Skeletal muscle tissue (tissue), 4 donors: ENCODE measurements around the gene GNPTG. TPM values are rescaled to one million over a fixed set of nuclear protein-coding genes. Genes with fewer than 3 reads are reported as not detected.

Source experiments
- H3K27ac ChIP-seq: one replicate; pipeline ENCODE4 v1.7.0; 2013; ENCODE audit warnings: mild to moderate bottlenecking, low read depth, low read length, inconsistent platforms
- H3K27me3 ChIP-seq, 3 donors: one replicate each; pipeline ENCODE4 v1.7.0; 2013; ENCODE audit warnings: low read length in 3 of 3; ENCODE audit not compliant: control insufficient read depth in 3 of 3, insufficient read depth in 3 of 3
- H3K36me3 ChIP-seq, 3 donors: one replicate each; pipeline ENCODE4 v1.7.0; 2013; ENCODE audit warnings: low read length in 3 of 3; ENCODE audit not compliant: control insufficient read depth in 3 of 3, insufficient read depth in 3 of 3
- H3K4me1 ChIP-seq, 3 donors: one replicate each; pipeline ENCODE4 v1.7.0; 2013; ENCODE audit warnings: low read length in 3 of 3, mild to moderate bottlenecking in 3 of 3; ENCODE audit not compliant: control insufficient read depth in 3 of 3, insufficient read depth in 3 of 3
- H3K4me3 ChIP-seq, 3 donors: one replicate each; pipeline ENCODE4 v1.7.0; 2013; ENCODE audit warnings: low read length in 3 of 3
- H3K9ac ChIP-seq, 3 donors: one replicate each; pipeline ENCODE4 v1.7.0; 2013; ENCODE audit warnings: low read length in 3 of 3, mild to moderate bottlenecking in 3 of 3, moderate library complexity in 2 of 3, low read depth in 1 of 3
- H3K9me3 ChIP-seq, 3 donors: one replicate each; pipeline ENCODE4 v1.7.0; 2013; ENCODE audit warnings: low read length in 3 of 3; ENCODE audit not compliant: control insufficient read depth in 3 of 3
- total RNA-seq: library from RNA; depleted of rRNA; stranded (reverse); fragments of >200 nt; gene quantifications from one replicate; pipeline ENCODE4 v1.2.3, GENCODE V29; 2014
- donor health status: Osteomylitis.

Gene GNPTG
- total RNA-seq, 1 donor from 2014 or later = 18.3 TPM

GRCh38 chr16:1319041-1319440 is 32.7 kb upstream of the GNPTG start:
- no peak overlapping the region for H3K9ac ChIP-seq

GRCh38 chr16:1320097-1320496 is 31.6 kb upstream of the GNPTG start:
- Histone ChIP-seq H3K4me1 (no peaks in the 10 kb centered on the region), H3K36me3 (peaks cover 70 to 79% (median 73%) of the 10 kb centered on the region in 3 donors), H3K27ac (no peak overlapping the region), H3K4me3 (no peak overlapping the region), H3K27me3 (no peaks in the 10 kb centered on the region), H3K9ac (no peak overlapping the region), H3K9me3 (no peaks in the 10 kb centered on the region)

More at GRCh38 chr16:1319041-1319440, 32.7 kb upstream of the GNPTG start:
- Histone ChIP-seq H3K4me1 (peaks cover 0 to 6% (median 0%) of the 10 kb centered on the region in 3 donors), H3K4me3 (no peak overlapping the region), H3K9me3 (no peaks in the 10 kb centered on the region), H3K27me3 (no peaks in the 10 kb centered on the region), H3K36me3 (peaks cover 70 to 78% (median 76%) of the 10 kb centered on the region in 3 donors), H3K27ac (no peak overlapping the region)

GRCh38 chr16:1320658-1321240 is 31.0 kb upstream of the GNPTG start:
- Histone ChIP-seq H3K4me1 (peaks cover 0 to 2% (median 0%) of the 10 kb centered on the region in 3 donors), H3K4me3 (no peak overlapping the region), H3K9ac (no peak overlapping the region), H3K27ac (no peak overlapping the region), H3K36me3 (peaks cover 67 to 78% (median 73%) of the 10 kb centered on the region in 3 donors), H3K9me3 (no peaks in the 10 kb centered on the region), H3K27me3 (no peaks in the 10 kb centered on the region)

- Histone ChIP-seq H3K4me1 (peaks cover 0 to 2% (median 0%) of the 10 kb centered on the region in 3 donors), H3K27me3 (no peaks in the 10 kb centered on the region), H3K27ac (no peak overlapping the region), H3K4me3 (no peak overlapping the region), H3K9me3 (no peaks in the 10 kb centered on the region), H3K36me3 (peaks cover 53 to 63% (median 61%) of the 10 kb centered on the region in 3 donors), H3K9ac (no peak overlapping the region)
These were observed 29.3 kb upstream of the GNPTG start for GRCh38 chr16:1322407-1322806.

GRCh38 chr16:1323296-1324239 is 28.2 kb upstream of the GNPTG start:
- Histone ChIP-seq H3K36me3 (peaks cover 43 to 52% (median 50%) of the 10 kb centered on the region in 3 donors), H3K9ac (no peak overlapping the region), H3K27me3 (no peaks in the 10 kb centered on the region), H3K4me1 (peaks cover 0 to 2% (median 0%) of the 10 kb centered on the region in 3 donors), H3K9me3 (no peaks in the 10 kb centered on the region), H3K4me3 (no peak overlapping the region), H3K27ac (no peak overlapping the region)

- H3K27me3 ChIP-seq = no peaks in the 10 kb centered on the region
- H3K4me1 ChIP-seq = peaks cover 0 to 2% (median 0%) of the 10 kb centered on the region in 3 donors
- H3K4me3 ChIP-seq = no peak overlapping the region
- peaks cover 38 to 45% (median 44%) of the 10 kb centered on the region in 3 donors for H3K36me3 ChIP-seq
- H3K9me3 ChIP-seq = no peaks in the 10 kb centered on the region
- H3K9ac ChIP-seq = no peak overlapping the region
- H3K27ac ChIP-seq = no peak overlapping the region
These were observed 27.4 kb upstream of the GNPTG start for GRCh38 chr16:1324286-1324826.

GRCh38 chr16:1325261-1325660 is 26.5 kb upstream of the GNPTG start:
- H3K9ac ChIP-seq = no peak overlapping the region
- H3K36me3 ChIP-seq = peaks cover 29 to 37% (median 35%) of the 10 kb centered on the region in 3 donors
- H3K4me1 ChIP-seq = peaks cover 0 to 2% (median 0%) of the 10 kb centered on the region in 3 donors
- peaks cover 0 to 4% (median 0%) of the 10 kb centered on the region in 3 donors for H3K27me3 ChIP-seq
- no peak overlapping the region for H3K4me3 ChIP-seq
- H3K27ac ChIP-seq = no peak overlapping the region
- H3K9me3 ChIP-seq = no peaks in the 10 kb centered on the region

- Histone ChIP-seq H3K36me3 (peaks cover 23 to 31% (median 30%) of the 10 kb centered on the region in 3 donors), H3K4me1 (peaks cover 0 to 2% (median 0%) of the 10 kb centered on the region in 3 donors), H3K4me3 (no peak overlapping the region), H3K27me3 (peaks cover under 1 to 9% (median under 1%) of the 10 kb centered on the region in 3 donors), H3K27ac (no peak overlapping the region), H3K9me3 (peaks cover 0 to 2% (median 0%) of the 10 kb centered on the region in 3 donors), H3K9ac (no peak overlapping the region)
These were observed 25.9 kb upstream of the GNPTG start for GRCh38 chr16:1325673-1326371.

- H3K27me3 ChIP-seq = peaks cover 6 to 15% (median 6%) of the 10 kb centered on the region in 3 donors
- H3K9ac ChIP-seq = no peak overlapping the region
- H3K4me3 ChIP-seq = no peak overlapping the region
- H3K27ac ChIP-seq = no peak overlapping the region
- peaks cover 0 to 2% (median 0%) of the 10 kb centered on the region in 3 donors for H3K9me3 ChIP-seq
- H3K4me1 ChIP-seq = peaks cover 1 to 3% (median 2%) of the 10 kb centered on the region in 3 donors
- H3K36me3 ChIP-seq = peaks cover 17 to 27% (median 27%) of the 10 kb centered on the region in 3 donors
These were observed 25.3 kb upstream of the GNPTG start for GRCh38 chr16:1326391-1326790.
